Neural progenitor cell (in vitro differentiated cells): ENCODE results near the gene ERGIC1. TPM values are rescaled to one million over a fixed set of nuclear protein-coding genes. Genes with fewer than 3 reads are reported as not detected.

Source experiments
- DNase-seq: peaks from one replicate; pipeline ENCODE4 v3.0.0-alpha.2; 2016; ENCODE audit warnings: low spot score
- H2AFZ ChIP-seq: fragments of 200-600 bp; sonication (generic); replicated peaks from 2 replicates; pipeline ENCODE4 v1.6.1; 2016; ENCODE audit warnings: antibody characterized with exemption
- H3F3A ChIP-seq: fragments of 200-600 bp; sonication (generic); 2 replicates; pipeline ENCODE4 v1.6.1; 2016; ENCODE audit warnings: antibody characterized with exemption, low read depth
- H3K27ac ChIP-seq: fragments of 200-600 bp; sonication (generic); 2 replicates; pipeline ENCODE4 v1.5.1; 2016; ENCODE audit warnings: mild to moderate bottlenecking
- H3K27me3 ChIP-seq: fragments of 200-600 bp; sonication (generic); 2 replicates; pipeline ENCODE4 v1.6.1; 2016; ENCODE audit warnings: mild to moderate bottlenecking, moderate library complexity
- H3K36me3 ChIP-seq: fragments of 200-600 bp; sonication (generic); 2 replicates; pipeline ENCODE4 v1.5.1; 2016
- H3K4me1 ChIP-seq: fragments of 200-600 bp; sonication (generic); 2 replicates; pipeline ENCODE4 v1.6.1; 2016; ENCODE audit warnings: mixed run types
- H3K4me2 ChIP-seq: fragments of 200-600 bp; sonication (generic); 2 replicates; pipeline ENCODE4 v1.6.1; 2016
- H3K4me3 ChIP-seq: fragments of 200-600 bp; sonication (generic); 2 replicates; pipeline ENCODE4 v1.5.1; 2016
- H3K79me2 ChIP-seq: fragments of 200-600 bp; sonication (generic); 2 replicates; pipeline ENCODE4 v1.6.1; 2016; ENCODE audit warnings: low read depth
- H3K9ac ChIP-seq: fragments of 200-600 bp; sonication (generic); 2 replicates; pipeline ENCODE4 v1.6.1; 2016
- H3K9me3 ChIP-seq: fragments of 200-600 bp; sonication (generic); 2 replicates; pipeline ENCODE4 v1.5.1; 2016; ENCODE audit warnings: low read depth
- H4K20me1 ChIP-seq: fragments of 200-600 bp; sonication (generic); 2 replicates; pipeline ENCODE4 v1.6.1; 2016; ENCODE audit warnings: low read depth
- H3K27ac Mint-ChIP-seq: 3 replicates; pipeline ENCODE4 v1.8.0; 2021; ENCODE audit warnings: mixed read lengths
- H3K27me3 Mint-ChIP-seq: 2 replicates; pipeline ENCODE4 v1.8.0; 2022; ENCODE audit warnings: low read depth, mild to moderate bottlenecking, inconsistent platforms, moderate library complexity, mixed read lengths; ENCODE audit not compliant: insufficient read depth
- H3K36me3 Mint-ChIP-seq: 3 replicates; pipeline ENCODE4 v1.8.0; 2021; ENCODE audit warnings: mixed read lengths
- H3K4me1 Mint-ChIP-seq: 3 replicates; pipeline ENCODE4 v1.8.0; 2021; ENCODE audit warnings: mixed read lengths
- H3K4me3 Mint-ChIP-seq: 3 replicates; pipeline ENCODE4 v1.8.0; 2021; ENCODE audit warnings: mild to moderate bottlenecking, moderate library complexity, mixed read lengths
- H3K9me3 Mint-ChIP-seq: 3 replicates; pipeline ENCODE4 v1.8.0; 2020; ENCODE audit warnings: mixed read lengths
- CTCF ChIP-seq: fragments of 200-600 bp; sonication (generic); IDR thresholded peaks from 2 replicates; pipeline ENCODE4 v1.5.1; 2017; ENCODE audit warnings: antibody characterized with exemption, mild to moderate bottlenecking
- EZH2 ChIP-seq: fragments of 200-600 bp; sonication (generic); IDR thresholded peaks from 2 replicates; pipeline ENCODE4 v1.6.1; 2017; ENCODE audit warnings: antibody characterized with exemption, mild to moderate bottlenecking, moderate library complexity
- EZH2phosphoT487 ChIP-seq: fragments of 200-600 bp; sonication (generic); IDR thresholded peaks from 2 replicates; pipeline ENCODE4 v1.6.1; 2017; ENCODE audit warnings: antibody characterized with exemption
- total RNA-seq: library from RNA; depleted of rRNA; stranded (reverse); fragments of >200 nt; gene quantifications from 2 replicates; pipeline ENCODE4 v1.2.3, GENCODE V29; 2015; ENCODE audit warnings: low replicate concordance

Gene ERGIC1
- total RNA-seq, 1 donor from 2014 or later: 28.7 TPM

GRCh38 chr5:172959824-172960799 is 126.1 kb downstream of the ERGIC1 start:
- Histone ChIP-seq H3K4me1 (peaks cover 3% of the 10 kb centered on the region), H3F3A (peaks cover 7% of the 10 kb centered on the region), H2AFZ (peak overlapping the region; percentile 95), H3K27ac (no peak overlapping the region), H3K9ac (peak overlapping the region; percentile 90), H4K20me1 (no peaks in the 10 kb centered on the region), H3K79me2 (peaks cover 12% of the 10 kb centered on the region), H3K4me2 (peak overlapping the region; percentile 91), H3K4me3 (peak overlapping the region; percentile 85), H3K36me3 (no peaks in the 10 kb centered on the region), H3K9me3 (no peaks in the 10 kb centered on the region), H3K27me3 (peaks cover 21% of the 10 kb centered on the region)
- Mint-ChIP-seq H3K4me1 (peaks cover 13% of the 10 kb centered on the region), H3K4me3 (peak overlapping the region; percentile 92), H3K27ac (peak overlapping the region; percentile 7), H3K9me3 (no peaks in the 10 kb centered on the region), H3K27me3 (peaks cover 2% of the 10 kb centered on the region), H3K36me3 (peaks cover 4% of the 10 kb centered on the region)
- DNase-seq: no peak
- TF ChIP-seq EZH2phosphoT487 (no peak), EZH2 (no peak), CTCF (no peak)

GRCh38 chr5:172969921-172970320 is 135.9 kb downstream of the ERGIC1 start:
- H3K4me1 Mint-ChIP-seq: no peaks in the 10 kb centered on the region
- H3K4me1 ChIP-seq: no peaks in the 10 kb centered on the region
- no peak overlapping the region for H3K4me3 ChIP-seq
- no peaks in the 10 kb centered on the region for H3K79me2 ChIP-seq
- H3K9ac ChIP-seq: no peak overlapping the region
- no peak overlapping the region for H3K27ac ChIP-seq
- no peak for DNase-seq
- TF ChIP-seq CTCF (no peak), EZH2 (no peak), EZH2phosphoT487 (no peak)
- no peak overlapping the region for H3K4me2 ChIP-seq
- no peaks in the 10 kb centered on the region for H3K9me3 ChIP-seq
- peaks cover 2% of the 10 kb centered on the region for H3K27me3 Mint-ChIP-seq
- H2AFZ ChIP-seq: no peak overlapping the region
- no peaks in the 10 kb centered on the region for H3F3A ChIP-seq
- no peak overlapping the region for H3K4me3 Mint-ChIP-seq
- H3K27me3 ChIP-seq: no peaks in the 10 kb centered on the region
- no peaks in the 10 kb centered on the region for H3K36me3 ChIP-seq
- peaks cover 2% of the 10 kb centered on the region for H3K36me3 Mint-ChIP-seq
- H4K20me1 ChIP-seq: no peaks in the 10 kb centered on the region
- H3K9me3 Mint-ChIP-seq: no peaks in the 10 kb centered on the region
- no peak overlapping the region for H3K27ac Mint-ChIP-seq

- Histone ChIP-seq H3K79me2 (no peaks in the 10 kb centered on the region), H3F3A (no peaks in the 10 kb centered on the region), H3K9me3 (no peaks in the 10 kb centered on the region), H3K9ac (no peak overlapping the region), H4K20me1 (no peaks in the 10 kb centered on the region), H3K27ac (no peak overlapping the region), H3K36me3 (no peaks in the 10 kb centered on the region), H3K4me2 (no peak overlapping the region), H3K27me3 (peaks cover 7% of the 10 kb centered on the region), H3K4me1 (no peaks in the 10 kb centered on the region), H2AFZ (no peak overlapping the region), H3K4me3 (no peak overlapping the region)
- H3K9me3 Mint-ChIP-seq: no peaks in the 10 kb centered on the region
- DNase-seq: no peak
- H3K4me1 Mint-ChIP-seq: no peaks in the 10 kb centered on the region
- no peak overlapping the region for H3K4me3 Mint-ChIP-seq
- TF ChIP-seq CTCF (no peak), EZH2 (no peak), EZH2phosphoT487 (no peak)
- H3K27ac Mint-ChIP-seq: no peak overlapping the region
- H3K27me3 Mint-ChIP-seq: peaks cover 2% of the 10 kb centered on the region
- H3K36me3 Mint-ChIP-seq: no peaks in the 10 kb centered on the region
These were observed 137.4 kb downstream of the ERGIC1 start for GRCh38 chr5:172971482-172971881.
